Keratinocyte (primary cell): ENCODE results near the gene APPL1. TPM values are rescaled to one million over a fixed set of nuclear protein-coding genes. Genes with fewer than 3 reads are reported as not detected.

Experiments
- DNase-seq: peaks from one replicate; pipeline ENCODE4 v3.0.0-alpha.2; 2011; ENCODE audit warnings: low read depth, missing footprints, low spot score
- FAIRE-seq: peaks from 2 replicates; lab custom pipeline; 2011; peaks lifted over from hg19 to GRCh38; lab: Jason Lieb, UNC
- H2AFZ ChIP-seq: 2 replicates; pipeline ENCODE4 v1.6.0; 2012; ENCODE audit warnings: low read length, control low read depth, inconsistent platforms; ENCODE audit not compliant: control insufficient read depth
- H3K27ac ChIP-seq: 2 replicates; pipeline ENCODE4 v1.5.1; 2011; ENCODE audit warnings: low read length; ENCODE audit not compliant: control insufficient read depth, insufficient read depth
- H3K27me3 ChIP-seq: 3 replicates; pipeline ENCODE4 v1.6.0; 2011; ENCODE audit warnings: low read length; ENCODE audit not compliant: control insufficient read depth, insufficient read depth; ENCODE audit errors: extremely low read depth
- H3K36me3 ChIP-seq, 2 experiments: 2 replicates in 1 of 2; 3 replicates in 1 of 2; pipeline ENCODE4 v1.5.1; 2011; ENCODE audit warnings: low read length in 2 of 2, mild to moderate bottlenecking in 1 of 2; ENCODE audit not compliant: control insufficient read depth in 2 of 2, insufficient read depth in 2 of 2; ENCODE audit errors: extremely low read depth in 1 of 2
- H3K4me1 ChIP-seq: 3 replicates; pipeline ENCODE4 v1.5.1; 2011; ENCODE audit warnings: low read length; ENCODE audit not compliant: control insufficient read depth, insufficient read depth; ENCODE audit errors: extremely low read depth
- H3K4me2 ChIP-seq: 3 replicates; pipeline ENCODE4 v1.6.0; 2011; ENCODE audit warnings: low read depth, low read length; ENCODE audit not compliant: control insufficient read depth, insufficient read depth; ENCODE audit errors: extremely low read depth
- H3K4me3 ChIP-seq, 3 experiments: fragments of 200-600 bp in 1 of 3; sonication (generic) in 1 of 3; 2 replicates in 2 of 3; 3 replicates in 1 of 3; pipeline ENCODE4 v1.5.1; 2011 to 2016; ENCODE audit warnings: low read length in 3 of 3, mild to moderate bottlenecking in 3 of 3, control low read depth in 2 of 3, inconsistent platforms in 1 of 3, low read depth in 1 of 3, mixed read lengths in 1 of 3, mixed run types in 1 of 3, moderate library complexity in 1 of 3; ENCODE audit not compliant: control insufficient read depth in 2 of 3, insufficient read depth in 2 of 3; ENCODE audit errors: extremely low read depth in 1 of 3
- H3K79me2 ChIP-seq: 2 replicates; pipeline ENCODE4 v1.6.0; 2012; ENCODE audit warnings: low read length; ENCODE audit not compliant: control insufficient read depth, insufficient read depth
- H3K9ac ChIP-seq: 3 replicates; pipeline ENCODE4 v1.6.0; 2011; ENCODE audit warnings: low read length; ENCODE audit not compliant: control insufficient read depth, insufficient read depth; ENCODE audit errors: extremely low read depth
- H3K9me1 ChIP-seq: 3 replicates; pipeline ENCODE4 v1.6.0; 2011; ENCODE audit warnings: low read length; ENCODE audit not compliant: control insufficient read depth, insufficient read depth; ENCODE audit errors: extremely low read depth
- H3K9me3 ChIP-seq: 2 replicates; pipeline ENCODE4 v1.5.1; 2012; ENCODE audit warnings: low read depth, low read length; ENCODE audit not compliant: control insufficient read depth
- H4K20me1 ChIP-seq: 3 replicates; pipeline ENCODE4 v1.6.0; 2011; ENCODE audit warnings: low read length; ENCODE audit not compliant: control insufficient read depth, insufficient read depth; ENCODE audit errors: extremely low read depth
- EZH2 ChIP-seq: IDR thresholded peaks from one replicate; pipeline ENCODE4 v1.6.1; 2012; ENCODE audit warnings: inconsistent platforms, mild to moderate bottlenecking, low read length, moderate library complexity
- dilution Hi-C: fragments of 300-500 bp; cut with MboI; formaldehyde crosslinking; loops from one replicate; pipeline ENCODE4 v1.7.0; 2020; ENCODE audit warnings: low sequenced_read_pairs; ENCODE audit not compliant: extremely low pct_ligation_motif_present
- polyA plus RNA-seq, 5 experiments: library from polyadenylated mRNA; depleted of rRNA in 3 of 5; stranded (reverse) in 3 of 5; stranded (forward) in 1 of 5; unstranded in 1 of 5; fragments of >200 nt; gene quantifications; 1 replicate in 1 of 5; 2 replicates in 3 of 5; 3 replicates in 1 of 5; pipeline versions ENCODE4 v1.2.1 to v1.2.3, GENCODE V29; 2011 to 2012; ENCODE audit warnings: missing spikeins in 2 of 5, low read depth in 1 of 5, low replicate concordance in 1 of 5
- TF ChIP-seq, protein P1 (sequence below), 3 experiments: IDR thresholded peaks in 1 of 3; conservative IDR thresholded peaks in 1 of 3; optimal IDR thresholded peaks in 1 of 3; 2 replicates in 2 of 3; 3 replicates in 1 of 3; pipeline versions ENCODE3 to v1.5.1; 2011; ENCODE audit warnings: low read length in 3 of 3, mild to moderate bottlenecking in 3 of 3, moderate library complexity in 2 of 3, control low read depth in 1 of 3, inconsistent platforms in 1 of 3; ENCODE audit not compliant: insufficient read depth in 2 of 3; ENCODE audit errors: extremely low read depth in 1 of 3

The APPL1 gene
- polyA plus RNA-seq, 1 donor (not counting 4 experiments of a cell fraction or from before 2014, with no cell fraction given), result 25.6 TPM

DNA sequence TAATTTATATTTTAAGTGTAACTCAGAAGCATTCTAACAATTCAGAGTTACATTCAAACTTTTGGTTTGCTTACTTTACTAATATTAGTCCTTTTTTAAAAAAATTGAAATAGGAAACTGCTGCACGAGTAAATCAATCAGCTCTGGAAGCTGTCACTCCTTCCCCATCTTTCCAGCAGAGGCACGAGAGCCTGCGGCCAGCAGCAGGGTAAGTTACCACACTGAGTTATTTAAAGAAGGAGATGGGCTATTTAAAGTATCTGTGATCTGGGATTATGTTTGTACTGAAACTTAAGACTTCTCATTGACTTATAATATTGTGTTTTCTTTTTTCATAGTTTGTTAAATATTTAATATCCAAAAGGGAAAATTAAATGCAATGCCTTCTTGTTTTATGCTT, 29.3 kb downstream of the APPL1 start:
- H3K4me1 ChIP-seq, result no peaks in the 10 kb centered on the region
- H3K36me3 ChIP-seq, result peaks cover 4 to 6% of the 10 kb centered on the region in 2 experiments
- no peaks in the 10 kb centered on the region for H3K9me1 ChIP-seq
- dilution Hi-C loops, result no loop called here
- no peaks in the 10 kb centered on the region for H3K79me2 ChIP-seq
- no peaks in the 10 kb centered on the region for H4K20me1 ChIP-seq
- H3K9ac ChIP-seq, result no peak overlapping the region
- no peaks in the 10 kb centered on the region for H3K9me3 ChIP-seq
- H3K27me3 ChIP-seq, result no peaks in the 10 kb centered on the region
- H3K4me3 ChIP-seq, result no peak overlapping the region
- no peak for FAIRE-seq
- H3K4me2 ChIP-seq, result no peak overlapping the region
- no peak overlapping the region for H2AFZ ChIP-seq
- DNase-seq, result no peak
- no peak overlapping the region for H3K27ac ChIP-seq
- TF ChIP-seq EZH2, result no peak
- TF ChIP-seq, protein P1, sequence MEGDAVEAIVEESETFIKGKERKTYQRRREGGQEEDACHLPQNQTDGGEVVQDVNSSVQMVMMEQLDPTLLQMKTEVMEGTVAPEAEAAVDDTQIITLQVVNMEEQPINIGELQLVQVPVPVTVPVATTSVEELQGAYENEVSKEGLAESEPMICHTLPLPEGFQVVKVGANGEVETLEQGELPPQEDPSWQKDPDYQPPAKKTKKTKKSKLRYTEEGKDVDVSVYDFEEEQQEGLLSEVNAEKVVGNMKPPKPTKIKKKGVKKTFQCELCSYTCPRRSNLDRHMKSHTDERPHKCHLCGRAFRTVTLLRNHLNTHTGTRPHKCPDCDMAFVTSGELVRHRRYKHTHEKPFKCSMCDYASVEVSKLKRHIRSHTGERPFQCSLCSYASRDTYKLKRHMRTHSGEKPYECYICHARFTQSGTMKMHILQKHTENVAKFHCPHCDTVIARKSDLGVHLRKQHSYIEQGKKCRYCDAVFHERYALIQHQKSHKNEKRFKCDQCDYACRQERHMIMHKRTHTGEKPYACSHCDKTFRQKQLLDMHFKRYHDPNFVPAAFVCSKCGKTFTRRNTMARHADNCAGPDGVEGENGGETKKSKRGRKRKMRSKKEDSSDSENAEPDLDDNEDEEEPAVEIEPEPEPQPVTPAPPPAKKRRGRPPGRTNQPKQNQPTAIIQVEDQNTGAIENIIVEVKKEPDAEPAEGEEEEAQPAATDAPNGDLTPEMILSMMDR (optimal IDR thresholded peaks at IDR 0.05 in 1 of 3, IDR thresholded peaks at IDR 0.05 in 1 of 3, conservative IDR thresholded peaks at IDR 0.05 in 1 of 3; ENCODE audit: extremely low read depth in 1 of 3, insufficient read depth in 2 of 3, low read length in 3 of 3), result no peak

DNA sequence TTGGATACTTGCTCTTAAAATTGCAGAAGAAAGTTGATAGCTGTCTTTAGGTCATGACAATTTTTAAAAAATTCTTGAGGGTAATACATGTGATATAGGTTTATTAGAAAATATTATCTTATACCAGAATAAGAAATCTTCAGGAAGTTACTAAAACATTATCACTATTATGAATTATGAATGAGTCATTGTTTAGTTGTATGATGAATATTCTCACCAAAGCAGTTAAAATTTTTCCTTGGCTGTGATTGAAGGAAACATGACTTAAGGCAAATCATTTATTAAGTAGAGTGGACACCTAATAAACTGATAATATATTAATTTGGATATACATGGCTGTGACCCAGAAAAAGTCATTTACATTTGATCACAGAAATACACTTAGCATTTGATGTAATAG, 30.1 kb downstream of the APPL1 start:
- Histone ChIP-seq H3K27me3 (no peaks in the 10 kb centered on the region), H3K27ac (no peak overlapping the region), H3K9me3 (no peaks in the 10 kb centered on the region), H2AFZ (no peak overlapping the region), H3K4me2 (no peak overlapping the region), H3K4me3 (no peak overlapping the region), H4K20me1 (no peaks in the 10 kb centered on the region), H3K9ac (no peak overlapping the region), H3K4me1 (no peaks in the 10 kb centered on the region), H3K36me3 (peaks cover 3 to 6% of the 10 kb centered on the region in 2 experiments), H3K9me1 (no peaks in the 10 kb centered on the region), H3K79me2 (no peaks in the 10 kb centered on the region)
- TF ChIP-seq EZH2, result no peak
- TF ChIP-seq, protein P1 (optimal IDR thresholded peaks at IDR 0.05 in 1 of 3, IDR thresholded peaks at IDR 0.05 in 1 of 3, conservative IDR thresholded peaks at IDR 0.05 in 1 of 3; ENCODE audit: extremely low read depth in 1 of 3, insufficient read depth in 2 of 3, low read length in 3 of 3), result no peak
- FAIRE-seq (no peak), DNase-seq (no peak)
- dilution Hi-C loops, result no loop called here
